ENCODE data around the gene COMMD3.

- no peak for TF ChIP-seq CTCF (conservative IDR thresholded peaks at IDR 0.05)
- TF ChIP-seq EZH2 (IDR thresholded peaks at IDR 0.05; ENCODE audit: low read depth) = no peak
Observed at GRCh38 chr10:22335173-22335933, 19.2 kb downstream of the COMMD3 start.

Data from PC-9 (cell line).